HG02623 (cell line): Measurements from ENCODE around the gene CYTL1.

Experiments
- ATAC-seq: cut with Tn5 transposase; IDR thresholded peaks from one replicate; pipeline ENCODE4 v1.9.1; 2021; ENCODE audit warnings: moderate library complexity; ENCODE audit not compliant: unreplicated experiment

Gene CYTL1

GRCh38 chr4:4971796-4972195 lies 47.5 kb downstream of the CYTL1 start:
- ATAC-seq = no peak

DNA sequence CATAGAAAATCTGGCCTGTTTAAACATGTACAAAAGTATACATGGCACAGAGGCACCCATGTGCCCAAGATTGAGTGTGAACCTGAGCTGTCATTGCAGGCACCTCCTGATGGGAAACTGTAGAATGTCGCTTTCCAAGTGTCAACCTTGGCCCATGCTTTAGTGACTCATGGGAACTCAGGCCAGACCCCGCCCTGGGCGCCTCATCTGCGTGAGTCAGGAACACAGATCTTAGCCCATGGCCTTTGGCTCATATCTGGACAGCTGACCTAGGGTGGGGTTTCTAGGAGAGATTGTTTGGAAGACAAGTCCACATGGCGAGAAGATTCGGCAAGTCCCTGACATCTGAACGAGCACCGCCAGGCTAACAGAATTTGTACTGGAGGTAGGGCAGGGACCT lies 50.0 kb downstream of the CYTL1 start:
- no peak for ATAC-seq

GRCh38 chr4:4968161-4968725 lies 51.0 kb downstream of the CYTL1 start:
- ATAC-seq = no peak
